Tibial nerve (tissue), 4 donors: ENCODE data around the gene RPS24. TPM values are rescaled to one million over a fixed set of nuclear protein-coding genes. Genes with fewer than 3 reads are reported as not detected.
A peak's percentile ranks its signal among the peaks of the same experiment; 100 is the strongest.

Source experiments
- DNase-seq, 2 donors: peaks; one replicate each; pipeline ENCODE4 v3.0.0-alpha.2; 2019; ENCODE audit warnings: low spot score in 2 of 2
- H3K27ac ChIP-seq, 4 donors: fragments of 200-600 bp; sonication (generic) in 3 of 4; one replicate each; pipeline ENCODE4 v1.5.1; 2017 to 2019; ENCODE audit warnings: mild to moderate bottlenecking in 1 of 4
- H3K27me3 ChIP-seq, 2 donors: fragments of 200-600 bp; sonication (generic) in 1 of 2; one replicate each; pipeline versions ENCODE4 v1.5.1 to v1.6.0; 2017 to 2019
- H3K36me3 ChIP-seq, 3 donors: fragments of 200-600 bp; sonication (generic); one replicate each; pipeline ENCODE4 v1.5.1; 2018 to 2019
- H3K4me1 ChIP-seq, 4 donors: fragments of 200-600 bp; sonication (generic) in 3 of 4; one replicate each; pipeline ENCODE4 v1.5.1; 2017 to 2019
- H3K4me3 ChIP-seq, 4 donors: fragments of 200-600 bp; sonication (generic) in 3 of 4; one replicate each; pipeline ENCODE4 v1.5.1; 2017 to 2019; ENCODE audit warnings: mild to moderate bottlenecking in 1 of 4, moderate library complexity in 1 of 4
- H3K9me3 ChIP-seq, 4 donors: fragments of 200-600 bp; sonication (generic) in 3 of 4; one replicate each; pipeline ENCODE4 v1.5.1; 2017 to 2019
- EP300 ChIP-seq, 2 donors: sonication (generic); formaldehyde crosslinking; IDR thresholded peaks; one replicate each; pipeline ENCODE4 v1.6.1; 2017; ENCODE audit warnings: antibody characterized with exemption in 2 of 2, mild to moderate bottlenecking in 1 of 2
- POLR2A ChIP-seq, 2 donors: fragments of 450-650 bp; IDR thresholded peaks; one replicate each; pipeline ENCODE4 v1.6.1; 2017; ENCODE audit warnings: antibody characterized with exemption in 2 of 2, mild to moderate bottlenecking in 2 of 2, moderate library complexity in 2 of 2
- WGBS, 2 donors: methylation state at CpG; one replicate each; pipeline ENCODE4 v1.1.5; 2018; 5-methylcytosine and 5-hydroxymethylcytosine counted together
- total RNA-seq, 4 donors: library from RNA; depleted of rRNA; stranded (reverse); fragments of >200 nt; gene quantifications; one replicate each; pipeline ENCODE4 v1.1.0, GENCODE V29; 2016
- TF ChIP-seq, protein P1 (sequence below), 5 experiments: fragments of 200-600 bp in 3 of 5; fragments of 450-650 bp in 2 of 5; sonication (generic) in 3 of 5; IDR thresholded peaks; one replicate each; pipeline ENCODE4 v1.5.1; 2016 to 2019; ENCODE audit warnings: antibody characterized with exemption in 5 of 5, mild to moderate bottlenecking in 3 of 5, moderate library complexity in 2 of 5

RPS24 gene
- total RNA-seq, 4 donors from 2014 or later = 1,426 to 2,100 (median 1,895) TPM

- peak overlapping the region in 3 of 4 donors; percentile 72 to 77 (median 73) for H3K4me3 ChIP-seq
- DNase-seq = no peak
- TF ChIP-seq EP300 (IDR thresholded peaks at IDR 0.05) (no peak), POLR2A (IDR thresholded peaks at IDR 0.05) (no peak)
- TF ChIP-seq, protein P1, sequence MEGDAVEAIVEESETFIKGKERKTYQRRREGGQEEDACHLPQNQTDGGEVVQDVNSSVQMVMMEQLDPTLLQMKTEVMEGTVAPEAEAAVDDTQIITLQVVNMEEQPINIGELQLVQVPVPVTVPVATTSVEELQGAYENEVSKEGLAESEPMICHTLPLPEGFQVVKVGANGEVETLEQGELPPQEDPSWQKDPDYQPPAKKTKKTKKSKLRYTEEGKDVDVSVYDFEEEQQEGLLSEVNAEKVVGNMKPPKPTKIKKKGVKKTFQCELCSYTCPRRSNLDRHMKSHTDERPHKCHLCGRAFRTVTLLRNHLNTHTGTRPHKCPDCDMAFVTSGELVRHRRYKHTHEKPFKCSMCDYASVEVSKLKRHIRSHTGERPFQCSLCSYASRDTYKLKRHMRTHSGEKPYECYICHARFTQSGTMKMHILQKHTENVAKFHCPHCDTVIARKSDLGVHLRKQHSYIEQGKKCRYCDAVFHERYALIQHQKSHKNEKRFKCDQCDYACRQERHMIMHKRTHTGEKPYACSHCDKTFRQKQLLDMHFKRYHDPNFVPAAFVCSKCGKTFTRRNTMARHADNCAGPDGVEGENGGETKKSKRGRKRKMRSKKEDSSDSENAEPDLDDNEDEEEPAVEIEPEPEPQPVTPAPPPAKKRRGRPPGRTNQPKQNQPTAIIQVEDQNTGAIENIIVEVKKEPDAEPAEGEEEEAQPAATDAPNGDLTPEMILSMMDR (IDR thresholded peaks at IDR 0.05) = no peak
- no peaks in the 10 kb centered on the region for H3K27me3 ChIP-seq
- peak overlapping the region in 2 of 4 donors; percentile 38 to 82 for H3K27ac ChIP-seq
- 1 to 2% methylated on average over 4 of the region's 4 CpGs for WGBS, 2 donors
- H3K4me1 ChIP-seq = peaks cover 0 to 59% (median 17%) of the 10 kb centered on the region in 4 donors
- peaks cover 0 to 32% (median 24%) of the 10 kb centered on the region in 3 donors for H3K36me3 ChIP-seq
- no peaks in the 10 kb centered on the region for H3K9me3 ChIP-seq
Measured at GRCh38 chr10:78033387-78033636, 351 bp upstream of the RPS24 start.

DNA sequence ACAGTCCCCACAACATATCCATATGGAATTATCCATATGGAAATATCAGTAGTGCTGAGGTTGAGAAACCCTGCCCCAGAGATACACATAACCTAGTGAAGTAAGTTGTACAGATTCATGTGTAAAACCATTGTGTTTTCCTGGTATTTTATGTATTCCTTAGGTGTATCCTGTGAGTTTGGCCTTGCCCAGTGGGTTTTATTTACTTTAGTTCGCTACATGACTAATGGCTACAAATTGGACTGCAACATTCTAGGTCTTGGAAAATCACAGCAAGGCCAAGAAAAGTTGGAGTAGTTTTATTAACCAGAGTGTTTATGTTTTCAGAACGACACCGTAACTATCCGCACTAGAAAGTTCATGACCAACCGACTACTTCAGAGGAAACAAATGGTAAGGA lies 1.4 kb downstream of the RPS24 start:
- no peak for DNase-seq
- H3K27ac ChIP-seq = peak overlapping the region in 2 of 4 donors; percentile 73 to 82
- 74 to 82% methylated on average over 5 of the region's 5 CpGs for WGBS, 2 donors
- peaks cover 0 to 60% (median 12%) of the 10 kb centered on the region in 4 donors for H3K4me1 ChIP-seq
- no peaks in the 10 kb centered on the region for H3K9me3 ChIP-seq
- peak overlapping the region; percentile 72 to 82 (median 75) for H3K4me3 ChIP-seq
- peaks cover 0 to 50% (median 24%) of the 10 kb centered on the region in 3 donors for H3K36me3 ChIP-seq
- H3K27me3 ChIP-seq = no peaks in the 10 kb centered on the region
- TF ChIP-seq EP300 (IDR thresholded peaks at IDR 0.05) (no peak), POLR2A (IDR thresholded peaks at IDR 0.05) (no peak)
- TF ChIP-seq, protein P1 (IDR thresholded peaks at IDR 0.05) = no peak

- no peak for DNase-seq
- Histone ChIP-seq H3K27ac (peak overlapping the region in 1 of 4 donors; percentile 82), H3K27me3 (no peaks in the 10 kb centered on the region), H3K4me3 (no peak overlapping the region), H3K4me1 (peaks cover 0 to 59% (median 12%) of the 10 kb centered on the region in 4 donors), H3K9me3 (no peaks in the 10 kb centered on the region), H3K36me3 (peaks cover 0 to 53% (median 24%) of the 10 kb centered on the region in 3 donors)
- 87 to 93% methylated on average over 5 of the region's 5 CpGs for WGBS, 2 donors
- TF ChIP-seq POLR2A (IDR thresholded peaks at IDR 0.05) = no peak
- TF ChIP-seq, protein P1 (IDR thresholded peaks at IDR 0.05) = no peak
- no peak for TF ChIP-seq EP300 (IDR thresholded peaks at IDR 0.05)
Measured at GRCh38 chr10:78035437-78035836, 1.8 kb downstream of the RPS24 start.

DNA sequence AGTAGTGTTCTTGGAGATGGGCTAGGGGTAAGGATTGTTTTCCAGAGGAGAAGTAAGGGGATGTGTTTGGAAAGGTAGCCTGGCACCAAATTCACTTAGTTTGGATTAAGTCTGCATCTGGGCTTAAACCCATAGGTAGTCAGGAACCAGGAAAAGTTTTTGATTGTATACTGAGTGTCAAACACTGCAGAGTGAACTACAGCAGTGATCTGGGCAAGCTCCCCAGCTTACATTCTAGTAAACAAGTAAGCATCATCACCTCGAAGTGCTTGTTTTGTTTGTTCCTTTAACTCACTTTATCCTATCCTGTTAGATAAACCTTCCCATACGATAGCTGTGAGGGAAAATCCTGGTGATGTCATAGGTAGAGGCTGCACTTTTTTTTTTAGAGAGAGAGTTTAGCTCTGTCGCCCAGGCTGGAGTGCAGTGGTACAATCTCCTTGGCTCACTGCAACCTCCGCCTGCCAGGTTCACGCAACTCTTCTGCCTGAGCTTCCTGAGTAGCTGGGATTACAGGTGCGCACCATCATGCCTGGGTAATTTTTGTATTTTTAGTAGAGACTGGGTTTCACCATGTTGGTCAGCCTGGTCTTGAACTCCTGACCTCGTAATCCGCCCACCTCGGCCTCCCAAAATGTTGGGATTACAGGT lies 2.4 kb downstream of the RPS24 start:
- Histone ChIP-seq H3K4me3 (no peak overlapping the region), H3K27me3 (no peaks in the 10 kb centered on the region), H3K4me1 (peaks cover 0 to 59% (median 12%) of the 10 kb centered on the region in 4 donors), H3K36me3 (peaks cover 0 to 59% (median 28%) of the 10 kb centered on the region in 3 donors), H3K27ac (no peak overlapping the region), H3K9me3 (no peaks in the 10 kb centered on the region)
- TF ChIP-seq, protein P1 (IDR thresholded peaks at IDR 0.05) = no peak
- TF ChIP-seq POLR2A (IDR thresholded peaks at IDR 0.05) (no peak), EP300 (IDR thresholded peaks at IDR 0.05) (no peak)
- 87% methylated on average over 9 of the region's 9 CpGs for WGBS, 2 donors
- DNase-seq = no peak

- DNase-seq = no peak
- no peaks in the 10 kb centered on the region for H3K9me3 ChIP-seq
- no peak overlapping the region for H3K27ac ChIP-seq
- H3K4me1 ChIP-seq = peaks cover 0 to 56% (median 12%) of the 10 kb centered on the region in 4 donors
- TF ChIP-seq, protein P1 (IDR thresholded peaks at IDR 0.05) = no peak
- TF ChIP-seq EP300 (IDR thresholded peaks at IDR 0.05) (no peak), POLR2A (IDR thresholded peaks at IDR 0.05) (no peak)
- H3K36me3 ChIP-seq = peaks cover 0 to 80% (median 28%) of the 10 kb centered on the region in 3 donors
- H3K4me3 ChIP-seq = no peak overlapping the region
- WGBS, 2 donors = 68 to 73% methylated on average over 2 of the region's 2 CpGs
- H3K27me3 ChIP-seq = no peaks in the 10 kb centered on the region
Measured at GRCh38 chr10:78038105-78038504, 4.4 kb downstream of the RPS24 start.
